Panc1 (cell line): ENCODE results near the gene PDCD10.

Source experiments
- POLR2AphosphoS5 ChIP-seq: IDR thresholded peaks from 2 replicates; pipeline ENCODE4 v1.6.1; 2012; ENCODE audit warnings: mild to moderate bottlenecking, low read depth, low read length, moderate library complexity
- TF ChIP-seq, protein P1 (sequence below): fragments of 450-650 bp; IDR thresholded peaks from 2 replicates; pipeline ENCODE4 v1.5.1; 2017; ENCODE audit warnings: mild to moderate bottlenecking

DNA sequence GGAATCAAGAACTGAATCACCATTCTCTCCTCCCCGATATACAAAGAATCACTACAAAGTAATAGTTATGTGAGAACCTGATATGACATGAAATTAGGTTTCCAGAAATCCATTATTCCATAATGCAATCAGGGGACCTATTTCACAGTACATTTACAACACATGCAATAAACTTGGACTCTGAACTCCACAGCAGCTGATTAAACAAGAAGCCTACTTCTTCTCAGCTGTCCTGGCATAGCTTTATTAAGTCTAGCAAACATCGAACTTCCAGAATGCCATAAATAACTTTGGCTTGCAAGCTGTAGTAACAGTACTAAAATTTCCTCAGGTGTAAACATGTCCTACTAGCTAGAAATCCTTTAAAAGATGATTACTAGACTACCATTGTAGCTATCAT lies 17.8 kb downstream of the PDCD10 start:
- TF ChIP-seq, protein P1, sequence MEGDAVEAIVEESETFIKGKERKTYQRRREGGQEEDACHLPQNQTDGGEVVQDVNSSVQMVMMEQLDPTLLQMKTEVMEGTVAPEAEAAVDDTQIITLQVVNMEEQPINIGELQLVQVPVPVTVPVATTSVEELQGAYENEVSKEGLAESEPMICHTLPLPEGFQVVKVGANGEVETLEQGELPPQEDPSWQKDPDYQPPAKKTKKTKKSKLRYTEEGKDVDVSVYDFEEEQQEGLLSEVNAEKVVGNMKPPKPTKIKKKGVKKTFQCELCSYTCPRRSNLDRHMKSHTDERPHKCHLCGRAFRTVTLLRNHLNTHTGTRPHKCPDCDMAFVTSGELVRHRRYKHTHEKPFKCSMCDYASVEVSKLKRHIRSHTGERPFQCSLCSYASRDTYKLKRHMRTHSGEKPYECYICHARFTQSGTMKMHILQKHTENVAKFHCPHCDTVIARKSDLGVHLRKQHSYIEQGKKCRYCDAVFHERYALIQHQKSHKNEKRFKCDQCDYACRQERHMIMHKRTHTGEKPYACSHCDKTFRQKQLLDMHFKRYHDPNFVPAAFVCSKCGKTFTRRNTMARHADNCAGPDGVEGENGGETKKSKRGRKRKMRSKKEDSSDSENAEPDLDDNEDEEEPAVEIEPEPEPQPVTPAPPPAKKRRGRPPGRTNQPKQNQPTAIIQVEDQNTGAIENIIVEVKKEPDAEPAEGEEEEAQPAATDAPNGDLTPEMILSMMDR = no peak
- no peak for TF ChIP-seq POLR2AphosphoS5
